Left colon (tissue), 2 donors: Measurements from ENCODE around the gene DISC1. TPM values are rescaled to one million over a fixed set of nuclear protein-coding genes. Genes with fewer than 3 reads are reported as not detected.
"Not testable (repeated sequence)": the region's sequence is repeated elsewhere in the genome, so short reads cannot be mapped to it uniquely, and the experiment has no call there.

ENCODE experiments used
- ATAC-seq: fragments of 200-7000 bp; cut with Tn5 transposase; one replicate; pipeline ENCODE4 v1.9.1; 2020; ENCODE audit warnings: mild to moderate bottlenecking, moderate library complexity
- DNase-seq, 2 donors: peaks; one replicate each; pipeline ENCODE4 v3.0.0-alpha.2; 2020
- intact Hi-C, 2 donors: fragments of 100-400 bp; cut with DNase I in 1 of 2; cut with micrococcal nuclease in 1 of 2; formaldehyde crosslinking; loops; one replicate each; pipeline versions ENCODE4 v1.11.2 to v1.14.0; 2022; cut with DNase I, micrococcal nuclease
- total RNA-seq, 2 donors: library from RNA; stranded (reverse); fragmentation: NEBNext Ultra II Directional; extraction: Animal tissue kit (Norgen Biotek cat#: 25700); gene quantifications; one replicate each; pipeline ENCODE4 v1.2.1, GENCODE V29; 2021
- donor health status: DM: no; HTN: no; CAD: no.
- donor health status: DM: yes; HTN: yes; CAD: no.

DISC1 gene
- total RNA-seq, 2 donors from 2014 or later, result 9.2 to 12.8 TPM

DNA sequence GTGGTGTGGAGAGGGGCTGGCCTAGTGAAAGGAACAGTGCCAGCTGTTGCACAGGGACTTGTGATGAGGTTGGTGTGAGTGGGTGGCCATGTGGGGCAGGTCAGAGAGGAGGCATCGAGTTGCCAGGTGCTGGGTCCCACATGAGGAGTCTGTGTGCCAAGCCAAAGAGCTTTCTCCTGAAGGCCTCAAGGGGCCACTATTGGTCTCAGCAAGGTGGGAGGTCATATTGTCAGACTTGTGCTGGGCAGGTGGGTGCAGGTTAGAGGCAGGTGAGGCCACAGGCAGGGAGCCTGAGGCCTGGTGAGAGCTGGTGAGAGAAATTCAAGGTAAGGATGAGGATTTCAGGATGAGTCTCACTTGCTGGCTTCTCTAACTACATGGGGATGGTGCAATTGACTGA, 256.8 kb downstream of the DISC1 start:
- intact Hi-C loops, result no loop called here
- ATAC-seq, result no peak
- DNase-seq, result no peak

- no peak for ATAC-seq
Observed at GRCh38 chr1:231885209-231885854, 258.7 kb downstream of the DISC1 start.

GRCh38 chr1:231887166-231887565, 260.6 kb downstream of the DISC1 start:
- DNase-seq (no peak), ATAC-seq (no peak)
- intact Hi-C loops, result no loop called here

More at GRCh38 chr1:231885209-231885854, 258.7 kb downstream of the DISC1 start:
- intact Hi-C loops, result no loop called here
- DNase-seq, result no peak

DNA sequence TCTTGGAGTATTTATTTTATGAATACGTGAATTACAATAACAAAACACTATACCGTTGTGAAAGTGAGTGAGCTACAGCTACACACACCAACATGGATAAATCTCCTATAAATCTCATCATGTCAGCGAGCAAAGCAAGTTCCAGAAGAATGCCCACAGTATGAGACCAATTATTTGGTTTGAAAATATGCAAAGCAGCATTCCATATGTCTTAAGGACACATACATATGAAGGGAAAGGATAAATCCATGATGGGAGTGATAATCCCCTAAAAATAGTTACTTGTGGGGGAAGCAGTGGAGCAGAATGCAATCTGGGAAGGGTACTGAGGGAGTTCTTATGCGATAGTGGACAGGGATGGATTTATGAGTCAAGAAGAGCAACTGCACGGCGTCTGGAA, 261.3 kb downstream of the DISC1 start:
- ATAC-seq (no peak), DNase-seq (no peak)
- intact Hi-C loops, result no loop called here

- DNase-seq, result no peak
- ATAC-seq, result no peak
- intact Hi-C loops, result no loop called here
Observed at GRCh38 chr1:231890791-231891190, 264.2 kb downstream of the DISC1 start.

- DNase-seq (no peak), ATAC-seq (no peak)
Observed at GRCh38 chr1:231893400-231894102, 267.0 kb downstream of the DISC1 start.

GRCh38 chr1:231896806-231897205, 270.2 kb downstream of the DISC1 start:
- intact Hi-C loops, result no loop called here
- DNase-seq (no peak), ATAC-seq (no peak)

More at GRCh38 chr1:231893400-231894102, 267.0 kb downstream of the DISC1 start:
- intact Hi-C loops, result no loop called here

DNA sequence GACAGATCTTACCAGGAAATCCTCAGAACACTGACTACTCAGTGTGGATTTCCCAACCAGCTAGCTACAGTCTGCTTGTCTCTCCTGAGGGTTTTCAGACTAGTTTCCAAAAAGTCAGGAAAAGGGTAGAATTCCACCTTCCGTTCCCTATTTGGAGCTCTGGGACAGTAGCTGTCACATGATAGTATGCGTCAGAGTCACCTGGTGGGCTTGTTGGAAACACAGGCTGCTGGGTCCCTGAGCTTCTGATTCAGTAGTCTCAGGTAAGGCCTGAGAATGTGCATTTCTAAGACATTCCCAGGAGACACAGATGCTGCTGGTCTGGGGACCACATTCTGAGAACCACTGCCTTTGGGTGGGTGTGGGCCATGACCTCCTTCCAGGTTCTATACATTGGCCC, 272.5 kb downstream of the DISC1 start:
- no peak for ATAC-seq
- intact Hi-C loops, result no loop called here

GRCh38 chr1:231899713-231900435, 273.3 kb downstream of the DISC1 start:
- DNase-seq (no peak), ATAC-seq (no peak)
- intact Hi-C loops, result no loop called here

More for the DNA sequence above, 272.5 kb downstream of the DISC1 start:
- no peak for DNase-seq

- intact Hi-C loops, result no loop called here
- DNase-seq, result no peak
- ATAC-seq, result no peak
Observed at GRCh38 chr1:231903586-231904081, 277.0 kb downstream of the DISC1 start.

- DNase-seq, ATAC-seq, intact Hi-C loops: not testable (repeated sequence)
Observed at GRCh38 chr1:231907310-231907709, 280.7 kb downstream of the DISC1 start.

GRCh38 chr1:231913493-231913892, 286.9 kb downstream of the DISC1 start:
- ATAC-seq, result no peak

GRCh38 chr1:231918239-231919015, 291.8 kb downstream of the DISC1 start:
- ATAC-seq, result no peak
- DNase-seq, result no peak
- intact Hi-C loops, result no loop called here

More at GRCh38 chr1:231913493-231913892, 286.9 kb downstream of the DISC1 start:
- intact Hi-C loops, result no loop called here
- no peak for DNase-seq

- ATAC-seq (no peak), DNase-seq (no peak)
- intact Hi-C loops, result no loop called here
Observed at GRCh38 chr1:231919239-231919885, 292.8 kb downstream of the DISC1 start.

GRCh38 chr1:231919886-231920285, 293.3 kb downstream of the DISC1 start:
- ATAC-seq (no peak), DNase-seq (no peak)
- intact Hi-C loops, result no loop called here

DNA sequence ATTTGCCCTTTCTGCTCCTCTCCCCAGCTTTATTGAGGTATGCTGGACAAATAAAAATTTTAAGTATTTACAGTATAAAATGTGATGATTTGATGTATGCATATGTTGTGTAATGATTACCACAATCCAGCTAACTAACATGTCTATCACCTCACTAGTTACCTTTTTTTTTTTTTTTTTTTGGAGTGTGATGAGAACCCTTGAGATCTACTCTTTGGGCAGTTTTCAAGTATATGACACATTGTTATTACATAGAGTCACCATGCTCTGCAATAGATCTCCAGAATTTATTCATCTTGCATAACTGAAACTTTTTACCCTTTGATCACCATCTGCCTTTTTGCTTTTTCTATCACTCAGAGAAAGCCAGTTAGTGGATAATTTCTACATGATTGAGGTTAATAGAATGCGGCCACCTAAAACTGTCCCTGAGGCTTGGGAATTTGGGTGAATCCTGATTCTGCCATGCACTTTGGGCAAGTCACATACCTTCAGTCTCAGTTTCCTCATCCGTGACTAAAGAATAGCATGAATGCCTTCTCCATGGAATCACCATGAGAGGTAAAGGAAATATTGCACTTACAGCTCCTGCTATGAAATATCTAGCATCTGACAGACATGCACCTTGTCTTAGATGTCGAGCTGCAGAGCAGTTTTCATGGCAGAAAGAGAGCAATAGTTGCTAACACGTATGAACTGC, 295.2 kb downstream of the DISC1 start:
- intact Hi-C loops, result no loop called here
- DNase-seq (no peak), ATAC-seq (no peak)

GRCh38 chr1:231923491-231924041, 297.0 kb downstream of the DISC1 start:
- DNase-seq, result no peak
- intact Hi-C loops, result no loop called here

GRCh38 chr1:231924180-231924579, 297.6 kb downstream of the DISC1 start:
- DNase-seq (no peak), ATAC-seq (no peak)
- intact Hi-C loops, result no loop called here

More at GRCh38 chr1:231923491-231924041, 297.0 kb downstream of the DISC1 start:
- ATAC-seq, result no peak
